Neuronal stem cell (in vitro differentiated cells): Measurements from ENCODE around the gene COASY.

Source experiments
- DNase-seq: peaks from one replicate; pipeline ENCODE4 v3.0.0-alpha.2; 2013; ENCODE audit warnings: low spot score
- H2AFZ ChIP-seq: one replicate; pipeline ENCODE4 v1.6.1; 2013; ENCODE audit warnings: mild to moderate bottlenecking, low read length, inconsistent platforms
- H2AK5ac ChIP-seq: 2 replicates; pipeline ENCODE4 v1.6.1; 2013; ENCODE audit warnings: low read depth, mild to moderate bottlenecking, inconsistent platforms, low read length, moderate library complexity, mixed read lengths
- H2BK120ac ChIP-seq: 2 replicates; pipeline ENCODE4 v1.6.1; 2013; ENCODE audit warnings: low read depth, mild to moderate bottlenecking, inconsistent platforms, low read length, moderate library complexity, mixed read lengths
- H2BK12ac ChIP-seq: one replicate; pipeline ENCODE4 v1.6.1; 2013; ENCODE audit warnings: low read length, inconsistent platforms
- H2BK15ac ChIP-seq: 2 replicates; pipeline ENCODE4 v1.6.1; 2013; ENCODE audit warnings: mild to moderate bottlenecking, low read length, inconsistent platforms, mixed read lengths
- H2BK5ac ChIP-seq: one replicate; pipeline ENCODE4 v1.6.1; 2013; ENCODE audit warnings: inconsistent platforms, mild to moderate bottlenecking, low read length, moderate library complexity
- H3K14ac ChIP-seq: one replicate; pipeline ENCODE4 v1.6.1; 2013; ENCODE audit warnings: low read length, inconsistent platforms
- H3K18ac ChIP-seq: 2 replicates; pipeline ENCODE4 v1.6.1; 2013; ENCODE audit warnings: low read length, inconsistent platforms
- H3K23ac ChIP-seq: 2 replicates; pipeline ENCODE4 v1.6.1; 2013; ENCODE audit warnings: low read depth, mild to moderate bottlenecking, mixed read lengths, low read length, inconsistent platforms; ENCODE audit not compliant: poor library complexity
- H3K27ac ChIP-seq: replicated peaks from 3 replicates; pipeline ENCODE4 v1.5.1; 2013; ENCODE audit warnings: low read length, inconsistent platforms
- H3K27me3 ChIP-seq, 3 experiments: 2 replicates each; pipeline ENCODE4 v1.6.1; 2013; ENCODE audit warnings: low read length in 3 of 3, mild to moderate bottlenecking in 2 of 3, inconsistent platforms in 1 of 3, low read depth in 1 of 3, mixed read lengths in 1 of 3, moderate library complexity in 1 of 3; ENCODE audit not compliant: control insufficient read depth in 3 of 3, insufficient read depth in 3 of 3
- H3K36me3 ChIP-seq, 2 donors: replicated peaks in 1 of 2; 2 replicates each; pipeline ENCODE4 v1.6.1; 2013; ENCODE audit warnings: low read length in 2 of 2; ENCODE audit not compliant: control insufficient read depth in 2 of 2, insufficient read depth in 2 of 2
- H3K4ac ChIP-seq: 2 replicates; pipeline ENCODE4 v1.6.1; 2013; ENCODE audit warnings: inconsistent platforms, mild to moderate bottlenecking, low read length, moderate library complexity
- H3K4me1 ChIP-seq, 2 donors: 1 replicate in 1 of 2; 2 replicates in 1 of 2; pipeline ENCODE4 v1.6.1; 2013; ENCODE audit warnings: low read length in 2 of 2, low read depth in 1 of 2; ENCODE audit not compliant: control insufficient read depth in 2 of 2, insufficient read depth in 1 of 2
- H3K4me2 ChIP-seq: one replicate; pipeline ENCODE4 v1.6.1; 2013; ENCODE audit warnings: mild to moderate bottlenecking, low read length, inconsistent platforms; ENCODE audit not compliant: insufficient read depth, poor library complexity, severe bottlenecking
- H3K4me3 ChIP-seq, 2 donors: 2 replicates each; pipeline ENCODE4 v1.5.1; 2013; ENCODE audit warnings: low read length in 2 of 2, mild to moderate bottlenecking in 2 of 2, inconsistent platforms in 1 of 2, moderate library complexity in 1 of 2
- H3K79me1 ChIP-seq: one replicate; pipeline ENCODE4 v1.6.1; 2013; ENCODE audit warnings: low read depth, mild to moderate bottlenecking, inconsistent platforms, low read length, moderate library complexity
- H3K9ac ChIP-seq: one replicate; pipeline ENCODE4 v1.6.1; 2013; ENCODE audit warnings: mild to moderate bottlenecking, low read depth, low read length, inconsistent platforms; ENCODE audit not compliant: poor library complexity
- H3K9me3 ChIP-seq, 2 donors: replicated peaks in 1 of 2; 2 replicates each; pipeline versions ENCODE3 to v1.6.1; 2013; ENCODE audit warnings: low read length in 2 of 2, mild to moderate bottlenecking in 2 of 2, inconsistent platforms in 1 of 2, low read depth in 1 of 2, mixed read lengths in 1 of 2, moderate library complexity in 1 of 2; ENCODE audit not compliant: control insufficient read depth in 2 of 2, insufficient read depth in 1 of 2
- H4K8ac ChIP-seq: one replicate; pipeline ENCODE4 v1.6.1; 2013; ENCODE audit warnings: low read depth, mild to moderate bottlenecking, inconsistent platforms, low read length, moderate library complexity
- H4K91ac ChIP-seq: one replicate; pipeline ENCODE4 v1.6.1; 2013; ENCODE audit warnings: low read length, low read depth, mild to moderate bottlenecking, inconsistent platforms; ENCODE audit not compliant: poor library complexity
- WGBS, 2 donors: extraction: QIAGEN DNeasy Blood & Tissue Kit; methylation state at CpG; one replicate each; pipeline ENCODE4 v1.1.7; 2013; ENCODE audit warnings: missing lambda C conversion rate in 2 of 2, mixed read lengths in 1 of 2; ENCODE audit not compliant: insufficient read length in 2 of 2, insufficient replicate concordance in 1 of 2; ENCODE audit errors: extremely low coverage in 2 of 2; 5-methylcytosine and 5-hydroxymethylcytosine counted together

The COASY gene

DNA sequence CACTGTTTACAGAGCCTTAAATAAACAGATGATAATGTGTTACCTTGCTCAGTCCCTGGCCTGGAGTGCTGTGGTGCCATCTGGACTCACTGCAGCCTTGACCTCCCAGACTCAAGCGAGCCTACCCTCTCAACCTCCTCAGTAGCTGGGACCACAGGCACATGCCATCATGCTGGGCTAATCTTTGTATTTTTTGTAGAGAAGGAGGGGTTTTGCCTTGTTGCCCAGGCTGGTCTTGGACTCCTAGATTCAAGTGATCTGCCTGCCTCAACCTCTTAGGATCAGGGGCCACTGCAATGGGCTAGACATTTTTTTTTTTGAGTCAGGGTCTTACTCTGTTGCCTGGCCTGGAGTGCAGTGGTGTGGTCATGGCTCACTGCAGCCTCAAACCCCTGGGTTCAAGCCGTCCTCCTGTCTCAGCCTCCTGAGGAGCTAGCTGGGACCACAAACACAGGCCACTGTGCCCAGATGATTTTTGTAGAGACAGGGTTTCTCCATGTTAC lies 30.9 kb upstream of the COASY start:
- WGBS, 2 donors: no CpG with 5 or more reads among the region's 2 CpGs
- Histone ChIP-seq H3K9me3 (no peaks in the 10 kb centered on the region), H2AK5ac (no peak overlapping the region), H2BK120ac (no peak overlapping the region), H3K79me1 (no peaks in the 10 kb centered on the region), H2AFZ (no peak overlapping the region), H2BK12ac (no peak overlapping the region), H3K27me3 (peaks cover 0 to 2% (median 0%) of the 10 kb centered on the region in 3 experiments), H3K4ac (no peak overlapping the region), H3K18ac (no peak overlapping the region), H2BK15ac (no peak overlapping the region), H3K4me3 (no peak overlapping the region), H4K91ac (no peak overlapping the region), H3K9ac (no peak overlapping the region), H3K4me2 (no peak overlapping the region), H3K23ac (no peak overlapping the region), H3K14ac (no peak overlapping the region), H3K4me1 (peaks cover 8 to 15% of the 10 kb centered on the region in 2 donors), H4K8ac (no peak overlapping the region), H3K36me3 (no peaks in the 10 kb centered on the region), H2BK5ac (no peak overlapping the region), H3K27ac (no peak overlapping the region)
- DNase-seq: no peak

DNA sequence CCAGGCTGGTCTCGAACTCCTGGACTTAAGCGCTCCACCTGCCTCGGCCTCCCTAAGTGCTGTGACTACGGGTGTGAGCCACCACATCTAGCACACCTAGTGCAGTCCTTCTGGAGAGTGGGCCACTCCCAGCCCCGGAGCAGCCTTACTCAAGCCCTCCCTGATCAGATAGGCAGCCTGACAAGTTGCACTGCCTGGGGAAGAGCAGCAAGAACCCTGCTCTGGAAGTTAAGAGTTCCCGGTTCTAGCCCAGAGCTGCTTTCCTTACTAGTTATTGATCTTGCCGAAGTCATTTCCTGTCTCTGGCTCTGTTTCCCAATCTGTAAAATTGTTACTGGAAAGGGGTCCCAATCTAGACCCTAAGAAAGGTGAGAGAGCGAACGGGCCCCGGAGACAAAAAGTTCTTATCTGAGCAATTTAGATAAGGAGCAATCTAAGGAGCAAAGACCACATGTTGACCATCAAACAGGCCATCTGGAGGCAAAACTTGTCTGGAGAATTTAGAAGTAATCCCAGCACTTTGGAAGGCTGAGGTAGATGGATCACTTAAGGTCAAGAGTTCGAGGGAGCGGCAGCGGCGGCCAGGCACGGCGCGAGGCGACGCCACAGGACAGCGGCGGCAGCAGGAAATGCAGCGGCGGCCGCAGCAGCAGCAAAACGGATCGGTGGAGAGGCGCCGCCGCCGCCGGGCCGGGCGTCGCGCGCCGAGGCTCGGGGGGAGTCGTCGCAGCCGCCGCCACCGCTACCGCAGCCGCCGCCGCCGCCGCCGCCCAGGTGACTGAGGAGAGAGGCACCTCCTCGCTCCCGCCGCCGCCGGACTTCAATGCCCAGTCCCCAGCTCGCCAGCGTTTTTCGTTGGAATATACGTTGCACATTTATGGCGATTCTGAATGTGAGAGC lies 30.2 kb upstream of the COASY start:
- H3K9ac ChIP-seq: peak overlapping the region; percentile 77
- peaks cover 0 to 2% (median 0%) of the 10 kb centered on the region in 3 experiments for H3K27me3 ChIP-seq
- H2BK120ac ChIP-seq: no peak overlapping the region
- peaks cover 9 to 17% of the 10 kb centered on the region in 2 donors for H3K4me1 ChIP-seq
- H4K91ac ChIP-seq: no peak overlapping the region
- H2BK5ac ChIP-seq: no peak overlapping the region
- no peaks in the 10 kb centered on the region for H3K36me3 ChIP-seq
- peak overlapping the region; percentile 43 for H3K23ac ChIP-seq
- H2BK15ac ChIP-seq: peak overlapping the region; percentile 89
- no peak overlapping the region for H3K4ac ChIP-seq
- peak overlapping the region; percentile 96 for H2AFZ ChIP-seq
- no peaks in the 10 kb centered on the region for H3K9me3 ChIP-seq
- no CpG with 5 or more reads among the region's 60 CpGs for WGBS, 2 donors
- H3K14ac ChIP-seq: no peak overlapping the region
- peak overlapping the region; percentile 49 to 65 for H3K4me3 ChIP-seq
- peak overlapping the region; percentile 65 for H3K18ac ChIP-seq
- no peak for DNase-seq
- no peak overlapping the region for H4K8ac ChIP-seq
- no peak overlapping the region for H2AK5ac ChIP-seq
- H3K4me2 ChIP-seq: peak overlapping the region; percentile 69
- H3K27ac ChIP-seq: no peak overlapping the region
- no peaks in the 10 kb centered on the region for H3K79me1 ChIP-seq
- H2BK12ac ChIP-seq: no peak overlapping the region

DNA sequence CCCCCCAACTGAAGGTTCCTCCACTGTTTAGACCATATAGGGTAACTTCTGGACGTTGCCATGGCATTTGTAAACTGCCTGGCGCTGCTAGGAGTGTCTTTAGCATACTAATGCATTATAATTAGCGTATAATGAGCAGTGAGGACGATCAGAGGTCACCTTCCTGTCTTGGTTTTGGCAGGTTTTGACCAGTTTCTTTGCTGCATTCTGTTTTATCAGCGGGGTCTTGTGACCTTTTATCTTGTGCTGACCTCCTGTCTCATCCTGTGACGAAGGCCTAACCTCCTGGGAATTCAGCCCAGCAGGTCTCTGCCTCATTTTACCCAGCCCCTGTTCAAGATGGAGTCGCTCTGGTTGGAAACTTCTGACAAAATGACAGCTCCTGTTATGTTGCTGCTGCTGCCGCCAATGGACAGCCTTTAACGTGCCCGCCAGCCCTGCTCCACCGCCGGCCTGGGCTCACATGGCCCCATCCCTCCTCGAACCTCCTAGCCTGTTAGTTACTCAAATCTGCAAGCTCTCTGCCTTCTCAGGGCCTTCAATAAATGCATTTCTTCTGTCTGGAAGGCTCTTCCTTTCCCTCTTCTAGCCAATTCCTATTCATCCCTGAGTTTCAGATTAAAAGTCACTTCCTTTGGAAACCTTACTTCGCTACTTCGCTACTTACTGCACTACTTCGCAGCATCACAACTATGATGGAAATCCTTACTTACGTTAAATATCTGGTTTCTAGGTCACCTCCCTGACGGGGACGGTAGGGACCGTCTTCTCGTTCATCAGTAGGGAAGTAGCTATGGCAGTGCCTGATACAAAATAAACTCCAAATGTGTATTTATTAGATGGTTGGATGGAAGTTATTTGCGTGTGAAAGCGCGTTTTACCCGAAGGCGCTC lies 26.5 kb upstream of the COASY start:
- H2BK15ac ChIP-seq: peak overlapping the region; percentile 14
- H3K36me3 ChIP-seq: peaks cover 1 to 15% of the 10 kb centered on the region in 2 donors
- H2BK120ac ChIP-seq: no peak overlapping the region
- peak overlapping the region; percentile 73 for H3K18ac ChIP-seq
- H3K9me3 ChIP-seq: no peaks in the 10 kb centered on the region
- H3K23ac ChIP-seq: no peak overlapping the region
- peaks cover 13 to 23% of the 10 kb centered on the region in 2 donors for H3K4me1 ChIP-seq
- H4K8ac ChIP-seq: peak overlapping the region; percentile 20
- no CpG with 5 or more reads among the region's 26 CpGs for WGBS, 2 donors
- H3K4ac ChIP-seq: no peak overlapping the region
- peaks cover 0 to 4% (median 0%) of the 10 kb centered on the region in 3 experiments for H3K27me3 ChIP-seq
- no peak overlapping the region for H2BK5ac ChIP-seq
- no peak overlapping the region for H3K9ac ChIP-seq
- H2AK5ac ChIP-seq: no peak overlapping the region
- peak overlapping the region; percentile 73 to 90 for H3K4me3 ChIP-seq
- no peak overlapping the region for H2BK12ac ChIP-seq
- no peak overlapping the region for H3K27ac ChIP-seq
- H2AFZ ChIP-seq: peak overlapping the region; percentile 87
- no peak overlapping the region for H3K14ac ChIP-seq
- no peak overlapping the region for H4K91ac ChIP-seq
- no peak for DNase-seq
- H3K4me2 ChIP-seq: peak overlapping the region; percentile 85
- H3K79me1 ChIP-seq: peaks cover 4% of the 10 kb centered on the region
